NCI-H2029 (cell line): Measurements from ENCODE around the gene LRIG1.

Experiments
- DNase-seq: peaks from one replicate; lab custom pipeline; 2025; lab: John Stamatoyannopoulos, UW

The LRIG1 gene

GRCh38 chr3:66416556-66417304, 84.1 kb downstream of the LRIG1 start:
- DNase-seq: no peak

GRCh38 chr3:66415867-66416428, 84.9 kb downstream of the LRIG1 start:
- DNase-seq: no peak

GRCh38 chr3:66414846-66415245, 86.0 kb downstream of the LRIG1 start:
- no peak for DNase-seq

GRCh38 chr3:66413151-66413751, 87.6 kb downstream of the LRIG1 start:
- DNase-seq: no peak

GRCh38 chr3:66411961-66412887, 88.6 kb downstream of the LRIG1 start:
- DNase-seq: no peak

- DNase-seq: no peak
Measured at GRCh38 chr3:66411474-66411873, 89.3 kb downstream of the LRIG1 start.

GRCh38 chr3:66410976-66411375, 89.8 kb downstream of the LRIG1 start:
- DNase-seq: no peak

GRCh38 chr3:66409771-66410754, 90.8 kb downstream of the LRIG1 start:
- DNase-seq: no peak

- peak; percentile 15 for DNase-seq
Measured at GRCh38 chr3:66407611-66408218, 93.1 kb downstream of the LRIG1 start.

GRCh38 chr3:66406831-66407610, 93.8 kb downstream of the LRIG1 start:
- DNase-seq: no peak

- DNase-seq: no peak
Measured at GRCh38 chr3:66406163-66406562, 94.7 kb downstream of the LRIG1 start.

- no peak for DNase-seq
Measured at GRCh38 chr3:66405701-66406091, 95.1 kb downstream of the LRIG1 start.

- DNase-seq: no peak
Measured at GRCh38 chr3:66404903-66405700, 95.7 kb downstream of the LRIG1 start.

- no peak for DNase-seq
Measured at GRCh38 chr3:66404197-66404596, 96.6 kb downstream of the LRIG1 start.

GRCh38 chr3:66403323-66403990, 97.4 kb downstream of the LRIG1 start:
- no peak for DNase-seq

- DNase-seq: no peak
Measured at GRCh38 chr3:66402596-66403290, 98.1 kb downstream of the LRIG1 start.

GRCh38 chr3:66401675-66402491, 98.9 kb downstream of the LRIG1 start:
- DNase-seq: no peak
